GM13976 (cell line): ENCODE results near the gene PRKAG2.

ENCODE experiments used
- DNase-seq: peaks from one replicate; pipeline ENCODE4 v3.0.0; 2012; ENCODE audit warnings: low spot score
- in situ Hi-C: fragments of 300-500 bp; cut with MboI; formaldehyde crosslinking; loops from one replicate; pipeline ENCODE4 v1.12.0; 2022; ENCODE audit warnings: low sequenced_read_pairs, mixed read lengths, inconsistent platforms; ENCODE audit not compliant: unreplicated experiment
- TF ChIP-seq, protein P1 (sequence below): IDR thresholded peaks from 2 replicates; pipeline ENCODE4 v1.5.1; 2012; ENCODE audit warnings: borderline replicate concordance, mild to moderate bottlenecking; ENCODE audit not compliant: insufficient read depth; ENCODE audit errors: extremely low read depth, missing control alignments, control extremely low read depth

Gene PRKAG2

GRCh38 chr7:151864561-151864960 is 12.4 kb downstream of the PRKAG2 start:
- in situ Hi-C loops, result no loop called here
- TF ChIP-seq, protein P1, sequence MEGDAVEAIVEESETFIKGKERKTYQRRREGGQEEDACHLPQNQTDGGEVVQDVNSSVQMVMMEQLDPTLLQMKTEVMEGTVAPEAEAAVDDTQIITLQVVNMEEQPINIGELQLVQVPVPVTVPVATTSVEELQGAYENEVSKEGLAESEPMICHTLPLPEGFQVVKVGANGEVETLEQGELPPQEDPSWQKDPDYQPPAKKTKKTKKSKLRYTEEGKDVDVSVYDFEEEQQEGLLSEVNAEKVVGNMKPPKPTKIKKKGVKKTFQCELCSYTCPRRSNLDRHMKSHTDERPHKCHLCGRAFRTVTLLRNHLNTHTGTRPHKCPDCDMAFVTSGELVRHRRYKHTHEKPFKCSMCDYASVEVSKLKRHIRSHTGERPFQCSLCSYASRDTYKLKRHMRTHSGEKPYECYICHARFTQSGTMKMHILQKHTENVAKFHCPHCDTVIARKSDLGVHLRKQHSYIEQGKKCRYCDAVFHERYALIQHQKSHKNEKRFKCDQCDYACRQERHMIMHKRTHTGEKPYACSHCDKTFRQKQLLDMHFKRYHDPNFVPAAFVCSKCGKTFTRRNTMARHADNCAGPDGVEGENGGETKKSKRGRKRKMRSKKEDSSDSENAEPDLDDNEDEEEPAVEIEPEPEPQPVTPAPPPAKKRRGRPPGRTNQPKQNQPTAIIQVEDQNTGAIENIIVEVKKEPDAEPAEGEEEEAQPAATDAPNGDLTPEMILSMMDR, result no peak
- DNase-seq, result no peak

DNA sequence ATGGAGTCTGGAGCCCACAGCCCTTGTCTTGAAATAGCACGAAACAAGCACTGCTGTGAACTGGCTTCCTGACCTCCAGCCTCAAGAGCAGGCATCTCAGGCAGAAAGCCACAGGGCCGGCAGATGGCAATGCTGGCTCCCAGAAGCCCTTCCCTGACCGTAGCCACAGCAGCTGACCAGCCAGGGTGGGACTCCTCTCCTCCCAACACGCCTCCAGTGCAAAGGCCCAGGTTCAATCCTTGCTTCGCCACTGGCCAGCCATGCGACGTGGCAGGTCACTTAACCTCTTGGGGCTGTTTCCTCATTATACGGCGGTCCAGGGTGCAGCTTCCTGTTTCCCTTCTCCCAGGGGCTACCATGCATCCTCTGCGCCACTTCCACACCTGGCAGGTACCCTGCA is 12.8 kb downstream of the PRKAG2 start:
- in situ Hi-C loops, result no loop called here
- TF ChIP-seq, protein P1, result no peak
- DNase-seq, result no peak

DNA sequence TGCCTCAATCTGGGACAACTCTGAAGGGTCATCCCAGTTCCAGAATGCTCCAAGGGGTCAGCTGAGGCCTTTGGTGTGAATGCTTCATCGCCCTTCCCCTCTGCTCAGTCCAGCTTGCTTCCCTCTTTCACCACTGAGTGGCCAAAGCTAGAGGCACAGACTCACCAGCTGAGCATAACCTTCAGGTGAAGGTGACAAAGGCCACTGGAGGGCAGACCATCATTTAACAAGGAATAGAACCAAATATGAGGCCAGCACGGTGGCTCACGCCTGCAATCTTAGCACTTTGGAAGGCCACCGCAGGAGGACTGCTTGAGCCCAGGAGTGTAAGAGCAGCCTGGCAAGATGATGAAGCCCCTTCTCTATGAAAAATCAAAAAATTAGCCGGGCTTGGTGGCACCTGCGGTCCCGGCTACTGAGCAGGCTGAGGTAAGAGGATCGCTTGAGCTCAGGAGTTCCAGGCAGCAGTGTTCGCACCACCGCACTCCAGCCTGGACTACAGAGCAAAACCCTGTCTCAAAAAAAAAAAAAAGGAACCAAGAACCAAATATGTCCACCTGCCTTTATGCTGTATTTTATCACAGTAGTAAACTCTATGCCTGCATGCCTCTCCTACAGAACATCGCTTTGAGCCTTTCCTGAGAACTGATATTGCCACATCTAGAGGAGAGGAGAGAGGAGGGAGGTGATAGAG is 13.4 kb downstream of the PRKAG2 start:
- TF ChIP-seq, protein P1, result peak; percentile 23
- in situ Hi-C loops, result no loop called here
- DNase-seq, result no peak

GRCh38 chr7:151862606-151863381 is 14.1 kb downstream of the PRKAG2 start:
- in situ Hi-C loops, result no loop called here
- no peak for DNase-seq
- TF ChIP-seq, protein P1, result no peak

GRCh38 chr7:151861881-151862280 is 15.0 kb downstream of the PRKAG2 start:
- TF ChIP-seq, protein P1, result no peak
- no peak for DNase-seq
- in situ Hi-C loops, result no loop called here

DNA sequence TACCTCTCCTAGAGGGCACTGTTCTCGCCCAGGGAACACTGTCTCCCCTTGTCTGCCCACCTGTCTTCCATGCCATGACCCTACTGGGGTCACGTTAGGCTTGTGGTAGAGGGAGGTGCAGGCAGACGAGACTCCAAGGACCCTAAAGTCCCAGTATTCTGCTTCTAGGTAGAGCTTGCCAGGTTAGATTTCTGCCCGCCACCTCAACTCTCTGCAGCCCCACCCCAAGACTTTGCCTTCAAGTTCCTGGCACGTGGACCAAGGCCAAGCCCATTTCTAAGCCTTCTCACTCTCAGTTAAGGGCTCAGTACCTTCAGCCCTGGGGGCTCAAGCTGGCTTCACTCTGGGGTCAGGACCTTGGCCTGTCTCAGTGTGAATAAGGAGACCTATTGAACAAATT is 16.1 kb downstream of the PRKAG2 start:
- in situ Hi-C loops, result no loop called here
- no peak for DNase-seq
- TF ChIP-seq, protein P1, result no peak
